GM19397 (cell line): ENCODE data around the gene CCNG1.

Experiments
- ATAC-seq: cut with Tn5 transposase; IDR thresholded peaks from one replicate; pipeline ENCODE4 v1.9.1; 2021; ENCODE audit warnings: mild to moderate bottlenecking, moderate library complexity; ENCODE audit not compliant: unreplicated experiment

The CCNG1 gene

GRCh38 chr5:163489055-163489744, 51.8 kb downstream of the CCNG1 start:
- no peak for ATAC-seq

GRCh38 chr5:163489745-163490075, 52.3 kb downstream of the CCNG1 start:
- ATAC-seq, result no peak
